HG03045 (cell line): ENCODE results near the gene TTC27.
"Not testable (repeated sequence)": the region's sequence is repeated elsewhere in the genome, so short reads cannot be mapped to it uniquely, and the experiment has no call there.

Experiments
- ATAC-seq: cut with Tn5 transposase; IDR thresholded peaks from one replicate; pipeline ENCODE4 v1.9.1; 2021; ENCODE audit warnings: mild to moderate bottlenecking, moderate library complexity; ENCODE audit not compliant: unreplicated experiment

TTC27 gene

GRCh38 chr2:32718752-32719151, 90.9 kb downstream of the TTC27 start:
- ATAC-seq: no peak

GRCh38 chr2:32719430-32719829, 91.6 kb downstream of the TTC27 start:
- no peak for ATAC-seq

GRCh38 chr2:32719933-32720716, 92.3 kb downstream of the TTC27 start:
- no peak for ATAC-seq

GRCh38 chr2:32720771-32721170, 92.9 kb downstream of the TTC27 start:
- no peak for ATAC-seq

GRCh38 chr2:32721376-32721775, 93.5 kb downstream of the TTC27 start:
- no peak for ATAC-seq

- no peak for ATAC-seq
Observed at GRCh38 chr2:32723467-32724079, 95.7 kb downstream of the TTC27 start.

- ATAC-seq: not testable (repeated sequence)
Observed at GRCh38 chr2:32726678-32727077, 98.8 kb downstream of the TTC27 start.

GRCh38 chr2:32727157-32727556, 99.3 kb downstream of the TTC27 start:
- no peak for ATAC-seq

GRCh38 chr2:32730958-32731357, 103.1 kb downstream of the TTC27 start:
- ATAC-seq: not testable (repeated sequence)

GRCh38 chr2:32732120-32732519, 104.3 kb downstream of the TTC27 start:
- ATAC-seq: no peak

- ATAC-seq: no peak
Observed at GRCh38 chr2:32732912-32733472, 105.1 kb downstream of the TTC27 start.

- ATAC-seq: no peak
Observed at GRCh38 chr2:32735348-32735747, 107.5 kb downstream of the TTC27 start.

- no peak for ATAC-seq
Observed at GRCh38 chr2:32738939-32739338, 111.1 kb downstream of the TTC27 start.

- no peak for ATAC-seq
Observed at GRCh38 chr2:32739664-32740063, 111.8 kb downstream of the TTC27 start.

GRCh38 chr2:32741575-32741974, 113.7 kb downstream of the TTC27 start:
- ATAC-seq: no peak

- no peak for ATAC-seq
Observed at GRCh38 chr2:32742376-32742775, 114.5 kb downstream of the TTC27 start.

- no peak for ATAC-seq
Observed at GRCh38 chr2:32743480-32744236, 115.8 kb downstream of the TTC27 start.

- no peak for ATAC-seq
Observed at GRCh38 chr2:32745191-32745590, 117.3 kb downstream of the TTC27 start.

GRCh38 chr2:32745675-32746074, 117.8 kb downstream of the TTC27 start:
- ATAC-seq: no peak

- ATAC-seq: no peak
Observed at GRCh38 chr2:32746669-32747068, 118.8 kb downstream of the TTC27 start.

GRCh38 chr2:32748158-32748557, 120.3 kb downstream of the TTC27 start:
- no peak for ATAC-seq
